ENCODE data around the gene MSRB1. TPM values are rescaled to one million over a fixed set of nuclear protein-coding genes. Genes with fewer than 3 reads are reported as not detected.

The MSRB1 gene
- total and polyA plus RNA-seq, 9 of the 15 experiments (the other 6 are each of a cell fraction or from before 2014, with no cell fraction given): 5.4 to 33.7 (median 25.7) TPM

GRCh38 chr16:1942047-1942809, 771 bp downstream of the MSRB1 start:
- in situ Hi-C loops (cut with MboI): no loop called here
- intact Hi-C loops (cut with micrococcal nuclease): loop anchor here (2.0 kb wide), 1 partner anchor 23 kb away; the partner anchor contains the start of gene RPS2
- ATAC-seq: peak; percentile 34
- FAIRE-seq: peak; percentile 59
- peak; percentile 38 to 85 (median 58) for DNase-seq (ENCODE audit: extremely low read depth in 1 of 4, low spot score in 3 of 4)
- Histone ChIP-seq H3K27ac (ENCODE audit: extremely low read depth, low read depth, low read length) (peak overlapping the region; percentile 51), H3K27me3 (ENCODE audit: control insufficient read depth in 2 of 2, insufficient read depth in 2 of 2, low read length in 2 of 2) (no peaks in the 10 kb centered on the region), H3K4me3 (peak overlapping the region; percentile 78), H3K79me2 (ENCODE audit: control insufficient read depth, insufficient read depth, low read length) (peaks cover 20% of the 10 kb centered on the region), H3K36me3 (ENCODE audit: control insufficient read depth, insufficient read depth, low read length) (peaks cover 34% of the 10 kb centered on the region; the same call in 2 of the 3 replicates), H3K9ac (ENCODE audit: insufficient read depth in 1 of 2, low read depth in 2 of 2, low read length in 2 of 2) (peak overlapping the region; percentile 63 to 91), H3K9me3 (replicated peaks; ENCODE audit: control insufficient read depth, insufficient read depth, low read depth, low read length) (no peaks in the 10 kb centered on the region), H3K4me1 (replicated peaks in 1 of 2; ENCODE audit: control insufficient read depth in 2 of 2, insufficient read depth in 2 of 2, low read length in 2 of 2) (peaks cover 29 to 75% of the 10 kb centered on the region in 2 experiments), H4K20me1 (replicated peaks; ENCODE audit: control insufficient read depth, insufficient read depth, low read length) (peaks cover 7% of the 10 kb centered on the region), H3K4me2 (ENCODE audit: insufficient read depth, low read length) (peak overlapping the region; percentile 84), H2AFZ (ENCODE audit: low read depth, low read length) (peak overlapping the region; percentile 75), H3K9me1 (ENCODE audit: control insufficient read depth, insufficient read depth, low read length) (peaks cover 8% of the 10 kb centered on the region)
- ChIA-PET CTCF (ENCODE audit: low intra/inter-chr PET ratio) (no interaction called here), POLR2A (interaction anchor here (1.0 to 1.5 kb wide), 5 partner anchors 21 to 212 kb away, joined by 3 to 6 read pairs (median 4); partner anchors contain the start of genes EME2, MRPS34 and RPS2)
- WGBS (ENCODE audit: insufficient coverage, low coverage, missing lambda C conversion rate): 8% methylated on average over 17 of the region's 17 CpGs
- TSS peak; percentile 77 for BruUV-seq (replicated peaks)
- TF ChIP-seq PATZ1 (CRISPR knock-in tag; IDR thresholded peaks at IDR 0.05; ENCODE audit: borderline replicate concordance) (no peak), HDAC2 (IDR thresholded peaks at IDR 0.05) (no peak), MAFF (IDR thresholded peaks at IDR 0.05; ENCODE audit: low read length) (peak; percentile 90), PBX2 (CRISPR knock-in tag; IDR thresholded peaks at IDR 0.05; ENCODE audit: low read depth) (0 out of 2 replicates have a peak, but pooled peaks have one; percentile 13), PBX2 (tag; conservative IDR thresholded peaks at IDR 0.05; ENCODE audit: low read depth) (0 out of 2 replicates have a peak, but pooled peaks have one; percentile 10), REST (IDR thresholded peaks at IDR 0.05; ENCODE audit: borderline replicate concordance) (no peak; the same call in 1 of the 2 replicates), REST (CRISPR knock-in tag; IDR thresholded peaks at IDR 0.05; ENCODE audit: low read depth) (no peak), SMARCE1 (IDR thresholded peaks at IDR 0.05) (peak; percentile 80)
